A549 (cell line): ENCODE data around the gene CHID1. TPM values are rescaled to one million over a fixed set of nuclear protein-coding genes. Genes with fewer than 3 reads are reported as not detected.

Experiments used
- ATAC-seq, 2 experiments: fragments of 200-7000 bp in 1 of 2; fragments of >200 bp in 1 of 2; cut with Nextera tagmentation in 1 of 2; cut with Tn5 transposase in 1 of 2; 3 replicates each; pipeline versions ENCODE4 v1.8.0 to v1.9.1; 2018 to 2020; ENCODE audit warnings: mild to moderate bottlenecking in 1 of 2, moderate library complexity in 1 of 2
- CTCF ChIA-PET: fragments of 300-600 bp; sonication (Branson Sonifier 250); formaldehyde crosslinking; extraction: SDS; loops from one replicate; lab custom pipeline; 2021; ENCODE audit warnings: antibody characterized with exemption, inconsistent platforms; lab: Yijun Ruan, JAX
- POLR2A ChIA-PET: fragments of 350-600 bp; formaldehyde crosslinking; extraction: SDS; loops from one replicate; lab custom pipeline; 2021; ENCODE audit warnings: antibody characterized with exemption, inconsistent platforms; lab: Yijun Ruan, JAX
- DNase-seq, 2 experiments: peaks; one replicate each; pipeline versions ENCODE4 v3.0.0 to v3.0.0-alpha.2; 2011 to 2016; ENCODE audit warnings: low read depth in 1 of 2, low spot score in 1 of 2
- FAIRE-seq: peaks from 2 replicates; lab custom pipeline; 2011; peaks lifted over from hg19 to GRCh38; lab: Jason Lieb, UNC
- H3K27ac ChIP-seq, 2 experiments: fragments of >200 bp; sonication (Bioruptor Twin); formaldehyde crosslinking; 3 replicates each; pipeline ENCODE4 v1.5.1; 2016 to 2017
- H3K4me1 ChIP-seq: fragments of >200 bp; sonication (Bioruptor Twin); formaldehyde crosslinking; 3 replicates; pipeline ENCODE4 v1.6.1; 2016
- H3K4me2 ChIP-seq: fragments of >200 bp; sonication (Bioruptor Twin); formaldehyde crosslinking; 3 replicates; pipeline ENCODE4 v1.6.1; 2016
- H3K4me3 ChIP-seq: fragments of >200 bp; sonication (Bioruptor Twin); formaldehyde crosslinking; 3 replicates; pipeline ENCODE4 v1.5.1; 2016
- H3K9me3 ChIP-seq: fragments of >200 bp; sonication (Bioruptor Twin); formaldehyde crosslinking; 3 replicates; pipeline ENCODE4 v1.6.1; 2016
- CBX8 ChIP-seq: fragments of 200-600 bp; sonication (generic); IDR thresholded peaks from 2 replicates; pipeline ENCODE4 v1.6.1; 2016
- CEBPB ChIP-seq, 2 experiments: fragments of >200 bp in 1 of 2; sonication (Bioruptor Twin) in 1 of 2; formaldehyde crosslinking in 1 of 2; IDR thresholded peaks; 2 replicates each; pipeline ENCODE4 v1.6.1; 2012 to 2016
- CHD2 ChIP-seq: fragments of 150-350 bp; IDR thresholded peaks from 2 replicates; pipeline ENCODE4 v1.6.1; 2014; ENCODE audit warnings: low read length; ENCODE audit not compliant: partially characterized antibody
- CHD4 ChIP-seq: fragments of 200-600 bp; sonication (generic); IDR thresholded peaks from 2 replicates; pipeline ENCODE4 v1.6.1; 2016; ENCODE audit warnings: antibody characterized with exemption, mild to moderate bottlenecking, borderline replicate concordance
- EHF ChIP-seq: fragments of 250-450 bp; sonication (Bioruptor Pico); IDR thresholded peaks from 2 replicates; pipeline ENCODE4 v1.5.0; 2020; ENCODE audit warnings: mild to moderate bottlenecking
- EP300 ChIP-seq, 2 experiments: fragments of >200 bp; sonication (Bioruptor Twin); formaldehyde crosslinking; IDR thresholded peaks; 2 replicates in 1 of 2; 3 replicates in 1 of 2; pipeline ENCODE4 v1.6.1; 2016 to 2017
- FOSB ChIP-seq: fragments of 250-450 bp; sonication (Bioruptor Pico); IDR thresholded peaks from 2 replicates; pipeline ENCODE4 v1.5.0; 2020; ENCODE audit warnings: mild to moderate bottlenecking, moderate library complexity
- FOXS1 ChIP-seq: fragments of 250-450 bp; sonication (Bioruptor Pico); IDR thresholded peaks from 2 replicates; pipeline ENCODE4 v1.5.0; 2020; ENCODE audit warnings: mild to moderate bottlenecking, moderate library complexity
- HDAC2 ChIP-seq: fragments of 200-600 bp; sonication (generic); IDR thresholded peaks from 2 replicates; pipeline ENCODE4 v1.6.1; 2016
- HOXA7 ChIP-seq: fragments of 250-450 bp; sonication (Bioruptor Pico); IDR thresholded peaks from 2 replicates; pipeline ENCODE4 v1.5.0; 2020; ENCODE audit warnings: mild to moderate bottlenecking, moderate library complexity
- JUN ChIP-seq, 2 experiments: fragments of >200 bp; sonication (Bioruptor Twin); formaldehyde crosslinking; IDR thresholded peaks; 2 replicates in 1 of 2; 3 replicates in 1 of 2; pipeline ENCODE4 v1.6.1; 2016 to 2017
- KDM1A ChIP-seq: fragments of 200-600 bp; sonication (generic); IDR thresholded peaks from 2 replicates; pipeline ENCODE4 v1.6.1; 2016; ENCODE audit warnings: low read depth, mild to moderate bottlenecking
- MAFK ChIP-seq: fragments of 450-650 bp; IDR thresholded peaks from 2 replicates; pipeline ENCODE4 v1.6.1; 2014; ENCODE audit not compliant: partially characterized antibody
- MAZ ChIP-seq: fragments of 150-350 bp; IDR thresholded peaks from 2 replicates; pipeline ENCODE4 v1.6.1; 2014; ENCODE audit warnings: antibody characterized with exemption, low read depth, low read length, borderline replicate concordance
- NPAS2 ChIP-seq: fragments of 250-450 bp; sonication (Bioruptor Pico); IDR thresholded peaks from 2 replicates; pipeline ENCODE4 v1.8.0; 2022; ENCODE audit warnings: mild to moderate bottlenecking, moderate library complexity, borderline replicate concordance
- PHF8 ChIP-seq: fragments of 200-600 bp; sonication (generic); IDR thresholded peaks from 2 replicates; pipeline ENCODE4 v1.6.1; 2016; ENCODE audit warnings: low read depth, mild to moderate bottlenecking, antibody characterized with exemption, moderate library complexity, borderline replicate concordance
- RAD21 ChIP-seq, 2 experiments: fragments of >200 bp in 1 of 2; sonication (Bioruptor Twin) in 1 of 2; formaldehyde crosslinking in 1 of 2; IDR thresholded peaks in 1 of 2; conservative IDR thresholded peaks in 1 of 2; 2 replicates in 1 of 2; 3 replicates in 1 of 2; pipeline ENCODE4 v1.6.1; 2012 to 2018; ENCODE audit warnings: inconsistent platforms in 1 of 2
- RARB ChIP-seq: fragments of 250-450 bp; sonication (Bioruptor Pico); IDR thresholded peaks from 2 replicates; pipeline ENCODE4 v1.8.0; 2021; ENCODE audit warnings: mild to moderate bottlenecking, moderate library complexity
- RNF2 ChIP-seq: fragments of 200-600 bp; sonication (generic); IDR thresholded peaks from 2 replicates; pipeline ENCODE4 v1.6.1; 2016; ENCODE audit warnings: low read depth, mild to moderate bottlenecking, antibody characterized with exemption, moderate library complexity, borderline replicate concordance
- TFCP2L1 ChIP-seq: fragments of 250-450 bp; sonication (Bioruptor Pico); IDR thresholded peaks from 2 replicates; pipeline ENCODE4 v1.5.0; 2021; ENCODE audit warnings: mild to moderate bottlenecking
- ZC3H11A ChIP-seq: fragments of 450-650 bp; IDR thresholded peaks from 2 replicates; pipeline ENCODE4 v1.6.1; 2014; ENCODE audit warnings: antibody characterized with exemption, mild to moderate bottlenecking
- ZSCAN20 ChIP-seq: fragments of 250-450 bp; sonication (Bioruptor Pico); IDR thresholded peaks from 2 replicates; pipeline ENCODE4 v1.8.0; 2022; ENCODE audit warnings: mild to moderate bottlenecking, moderate library complexity
- WGBS: methylation state at CpG from one replicate; pipeline ENCODE4 v1.1.6; 2017; ENCODE audit errors: missing lambda C conversion rate; 5-methylcytosine and 5-hydroxymethylcytosine counted together
- polyA plus RNA-seq, 4 experiments: library from polyadenylated mRNA; depleted of rRNA in 3 of 4; stranded (reverse); fragments of >200 nt; fragmentation: RNase III in 1 of 4; extraction: RNeasy Plus Mini Kit Qiagen cat#74134 plus additional on column Dnase treatment in 1 of 4; gene quantifications; 2 replicates in 3 of 4; 3 replicates in 1 of 4; pipeline ENCODE4 v1.2.3, GENCODE V29; 2011 to 2017
- TF ChIP-seq, protein P1 (sequence below): fragments of 450-650 bp; IDR thresholded peaks from 2 replicates; pipeline ENCODE4 v1.6.1; 2014; ENCODE audit warnings: antibody characterized with exemption
- TF ChIP-seq, protein P2 (sequence below): fragments of 250-450 bp; sonication (Bioruptor Pico); IDR thresholded peaks from 2 replicates; pipeline ENCODE4 v1.5.0; 2021; ENCODE audit warnings: mild to moderate bottlenecking, moderate library complexity, borderline replicate concordance
- TF ChIP-seq, protein P3 (sequence below): fragments of 150-350 bp; IDR thresholded peaks from 2 replicates; pipeline ENCODE4 v1.6.1; 2014; ENCODE audit warnings: low read depth, mild to moderate bottlenecking, low read length
- TF ChIP-seq, protein P4 (sequence below): IDR thresholded peaks from 2 replicates; pipeline ENCODE4 v1.6.1; 2012
- TF ChIP-seq, protein P5 (sequence below): fragments of 250-450 bp; sonication (Bioruptor Pico); IDR thresholded peaks from 2 replicates; pipeline ENCODE4 v1.5.0; 2020; ENCODE audit warnings: low read depth, mild to moderate bottlenecking, moderate library complexity
- TF ChIP-seq, protein P6 (sequence below): IDR thresholded peaks from 2 replicates; pipeline ENCODE4 v1.6.1; 2012

CHID1 gene
- polyA plus RNA-seq, 2 of the 4 experiments (the other 2 are of a cell fraction) = 53.8 to 70.6 TPM

DNA sequence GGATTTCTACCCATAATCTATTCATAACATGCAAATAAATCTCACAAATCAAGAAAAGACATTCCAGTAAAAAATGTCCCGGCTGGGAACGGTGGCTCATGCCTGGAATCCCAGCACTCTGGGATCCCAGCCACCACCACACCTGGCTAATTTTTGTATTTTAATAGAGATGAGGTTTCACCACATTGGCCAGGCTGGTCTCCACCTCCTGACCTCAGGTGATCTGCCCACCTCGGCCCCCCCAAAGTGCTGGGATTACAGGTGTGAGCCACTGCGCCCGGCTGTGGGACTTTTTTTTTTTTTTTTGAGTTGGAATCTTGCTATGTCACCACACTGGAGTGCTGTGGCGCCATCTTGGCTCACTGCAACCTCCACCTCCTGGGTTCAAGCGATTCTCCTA is 4.7 kb downstream of the CHID1 start:
- peaks cover 9% of the 10 kb centered on the region for H3K4me1 ChIP-seq
- no peak for FAIRE-seq
- DNase-seq = no peak
- no peak overlapping the region for H3K4me3 ChIP-seq
- no peaks in the 10 kb centered on the region for H3K9me3 ChIP-seq
- TF ChIP-seq CHD2 = no peak
- no peak for TF ChIP-seq RARB (CRISPR knock-in tag)
- no peak for TF ChIP-seq EHF (CRISPR knock-in tag)
- TF ChIP-seq FOSB (CRISPR knock-in tag) = no peak
- no peak for TF ChIP-seq ZSCAN20 (CRISPR knock-in tag)
- no peak for TF ChIP-seq PHF8
- no peak for TF ChIP-seq MAZ
- no peak for TF ChIP-seq FOXS1 (CRISPR knock-in tag)
- TF ChIP-seq NPAS2 (CRISPR knock-in tag) = no peak
- no peak for TF ChIP-seq RAD21 (conservative IDR thresholded peaks at IDR 0.05 in 1 of 2, IDR thresholded peaks at IDR 0.05 in 1 of 2)
- TF ChIP-seq HDAC2 = no peak
- no peak for TF ChIP-seq CEBPB (IDR thresholded peaks at IDR 0.05)
- no peak for TF ChIP-seq RNF2
- TF ChIP-seq ZC3H11A = no peak
- H3K4me2 ChIP-seq = no peak overlapping the region
- CTCF ChIA-PET = interaction anchor here (0.6 to 1.1 kb wide), 4 partner anchors 8 to 90 kb away, joined by 3 read pairs; no protein-coding TSS in a partner anchor
- POLR2A ChIA-PET = no interaction called here
- WGBS = 93% methylated on average over 7 of the region's 7 CpGs
- no peak overlapping the region for H3K27ac ChIP-seq
- ATAC-seq = no peak

DNA sequence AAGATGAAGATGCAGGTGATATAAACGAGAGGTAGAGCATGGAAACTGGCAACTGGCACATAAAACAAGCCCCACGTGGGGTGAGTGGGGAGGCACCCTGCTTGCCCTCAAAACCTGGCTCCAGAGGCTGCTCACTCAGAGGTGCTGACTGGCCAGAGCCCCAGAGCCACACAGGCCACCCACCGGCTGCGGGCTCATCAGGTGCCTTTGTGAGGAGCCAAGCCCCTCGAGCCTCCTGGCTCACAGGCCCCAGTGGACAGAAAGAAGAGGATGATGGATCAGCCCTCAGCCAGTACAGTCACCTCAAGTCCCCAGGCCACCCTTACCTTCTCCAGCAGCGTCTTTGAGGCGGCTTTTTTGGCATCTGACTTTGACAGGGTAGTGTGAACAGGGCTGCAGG is 6.2 kb downstream of the CHID1 start:
- Histone ChIP-seq H3K27ac (no peak overlapping the region), H3K4me3 (no peak overlapping the region), H3K9me3 (no peaks in the 10 kb centered on the region), H3K4me1 (peaks cover 4% of the 10 kb centered on the region), H3K4me2 (no peak overlapping the region)
- FAIRE-seq (no peak), DNase-seq (no peak), ATAC-seq (no peak)
- CTCF ChIA-PET = no interaction called here
- TF ChIP-seq HOXA7 (CRISPR knock-in tag) (no peak), KDM1A (no peak), CBX8 (no peak), JUN (IDR thresholded peaks at IDR 0.05) (no peak), CHD4 (no peak), NPAS2 (CRISPR knock-in tag) (no peak), EP300 (IDR thresholded peaks at IDR 0.05) (no peak), RNF2 (no peak), MAFK (no peak), EHF (CRISPR knock-in tag) (no peak), TFCP2L1 (no peak)
- TF ChIP-seq, protein P1, sequence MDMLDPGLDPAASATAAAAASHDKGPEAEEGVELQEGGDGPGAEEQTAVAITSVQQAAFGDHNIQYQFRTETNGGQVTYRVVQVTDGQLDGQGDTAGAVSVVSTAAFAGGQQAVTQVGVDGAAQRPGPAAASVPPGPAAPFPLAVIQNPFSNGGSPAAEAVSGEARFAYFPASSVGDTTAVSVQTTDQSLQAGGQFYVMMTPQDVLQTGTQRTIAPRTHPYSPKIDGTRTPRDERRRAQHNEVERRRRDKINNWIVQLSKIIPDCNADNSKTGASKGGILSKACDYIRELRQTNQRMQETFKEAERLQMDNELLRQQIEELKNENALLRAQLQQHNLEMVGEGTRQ = no peak
- TF ChIP-seq, protein P2, sequence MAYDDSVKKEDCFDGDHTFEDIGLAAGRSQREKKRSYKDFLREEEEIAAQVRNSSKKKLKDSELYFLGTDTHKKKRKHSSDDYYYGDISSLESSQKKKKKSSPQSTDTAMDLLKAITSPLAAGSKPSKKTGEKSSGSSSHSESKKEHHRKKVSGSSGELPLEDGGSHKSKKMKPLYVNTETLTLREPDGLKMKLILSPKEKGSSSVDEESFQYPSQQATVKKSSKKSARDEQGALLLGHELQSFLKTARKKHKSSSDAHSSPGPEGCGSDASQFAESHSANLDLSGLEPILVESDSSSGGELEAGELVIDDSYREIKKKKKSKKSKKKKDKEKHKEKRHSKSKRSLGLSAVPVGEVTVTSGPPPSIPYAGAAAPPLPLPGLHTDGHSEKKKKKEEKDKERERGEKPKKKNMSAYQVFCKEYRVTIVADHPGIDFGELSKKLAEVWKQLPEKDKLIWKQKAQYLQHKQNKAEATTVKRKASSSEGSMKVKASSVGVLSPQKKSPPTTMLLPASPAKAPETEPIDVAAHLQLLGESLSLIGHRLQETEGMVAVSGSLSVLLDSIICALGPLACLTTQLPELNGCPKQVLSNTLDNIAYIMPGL (CRISPR knock-in tag) = no peak
- TF ChIP-seq, protein P3, sequence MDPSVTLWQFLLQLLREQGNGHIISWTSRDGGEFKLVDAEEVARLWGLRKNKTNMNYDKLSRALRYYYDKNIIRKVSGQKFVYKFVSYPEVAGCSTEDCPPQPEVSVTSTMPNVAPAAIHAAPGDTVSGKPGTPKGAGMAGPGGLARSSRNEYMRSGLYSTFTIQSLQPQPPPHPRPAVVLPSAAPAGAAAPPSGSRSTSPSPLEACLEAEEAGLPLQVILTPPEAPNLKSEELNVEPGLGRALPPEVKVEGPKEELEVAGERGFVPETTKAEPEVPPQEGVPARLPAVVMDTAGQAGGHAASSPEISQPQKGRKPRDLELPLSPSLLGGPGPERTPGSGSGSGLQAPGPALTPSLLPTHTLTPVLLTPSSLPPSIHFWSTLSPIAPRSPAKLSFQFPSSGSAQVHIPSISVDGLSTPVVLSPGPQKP = no peak
- TF ChIP-seq, protein P4, sequence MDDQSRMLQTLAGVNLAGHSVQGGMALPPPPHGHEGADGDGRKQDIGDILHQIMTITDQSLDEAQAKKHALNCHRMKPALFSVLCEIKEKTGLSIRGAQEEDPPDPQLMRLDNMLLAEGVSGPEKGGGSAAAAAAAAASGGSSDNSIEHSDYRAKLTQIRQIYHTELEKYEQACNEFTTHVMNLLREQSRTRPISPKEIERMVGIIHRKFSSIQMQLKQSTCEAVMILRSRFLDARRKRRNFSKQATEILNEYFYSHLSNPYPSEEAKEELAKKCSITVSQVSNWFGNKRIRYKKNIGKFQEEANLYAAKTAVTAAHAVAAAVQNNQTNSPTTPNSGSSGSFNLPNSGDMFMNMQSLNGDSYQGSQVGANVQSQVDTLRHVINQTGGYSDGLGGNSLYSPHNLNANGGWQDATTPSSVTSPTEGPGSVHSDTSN = no peak
- TF ChIP-seq, protein P5, sequence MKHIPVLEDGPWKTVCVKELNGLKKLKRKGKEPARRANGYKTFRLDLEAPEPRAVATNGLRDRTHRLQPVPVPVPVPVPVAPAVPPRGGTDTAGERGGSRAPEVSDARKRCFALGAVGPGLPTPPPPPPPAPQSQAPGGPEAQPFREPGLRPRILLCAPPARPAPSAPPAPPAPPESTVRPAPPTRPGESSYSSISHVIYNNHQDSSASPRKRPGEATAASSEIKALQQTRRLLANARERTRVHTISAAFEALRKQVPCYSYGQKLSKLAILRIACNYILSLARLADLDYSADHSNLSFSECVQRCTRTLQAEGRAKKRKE (CRISPR knock-in tag) = no peak
- TF ChIP-seq, protein P6, sequence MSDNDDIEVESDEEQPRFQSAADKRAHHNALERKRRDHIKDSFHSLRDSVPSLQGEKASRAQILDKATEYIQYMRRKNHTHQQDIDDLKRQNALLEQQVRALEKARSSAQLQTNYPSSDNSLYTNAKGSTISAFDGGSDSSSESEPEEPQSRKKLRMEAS = no peak
- POLR2A ChIA-PET = no interaction called here
- 94% methylated on average over 7 of the region's 7 CpGs for WGBS
